HTR-8/SVneo (cell line): ENCODE data around the gene NUAK1.

Source experiments
- DNase-seq: peaks from one replicate; pipeline ENCODE4 v3.0.0; 2011; ENCODE audit warnings: low spot score, mixed read lengths; ENCODE audit not compliant: insufficient read length
- FAIRE-seq: peaks from 2 replicates; lab custom pipeline; 2011; peaks lifted over from hg19 to GRCh38; lab: Jason Lieb, UNC

NUAK1 gene

GRCh38 chr12:106114447-106115068, 24.2 kb downstream of the NUAK1 start:
- no peak for FAIRE-seq
- DNase-seq = no peak

- FAIRE-seq = no peak
- DNase-seq = no peak
Measured at GRCh38 chr12:106113824-106114446, 24.8 kb downstream of the NUAK1 start.

- no peak for DNase-seq
Measured at GRCh38 chr12:106113446-106113823, 25.3 kb downstream of the NUAK1 start.

DNA sequence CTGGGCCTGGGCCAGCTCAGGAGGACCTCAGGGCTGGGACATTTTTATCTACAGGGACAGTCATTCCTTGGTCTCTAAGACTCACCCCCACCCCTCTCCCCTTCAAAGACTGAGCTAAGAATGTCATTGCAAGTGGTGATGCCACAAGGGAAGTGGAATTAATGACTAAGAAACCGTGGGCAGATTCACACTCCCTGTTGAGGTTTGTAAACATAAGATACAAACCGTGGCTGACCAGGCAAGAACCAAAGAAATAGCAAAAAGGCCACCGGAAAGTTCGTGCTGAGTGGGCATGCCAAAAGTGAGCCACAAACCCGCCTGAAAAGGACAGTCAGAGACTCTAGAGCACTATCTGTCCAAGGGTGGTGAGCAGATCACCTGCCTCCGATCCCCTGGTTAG, 25.7 kb downstream of the NUAK1 start:
- FAIRE-seq (no peak), DNase-seq (no peak)

More at GRCh38 chr12:106113446-106113823, 25.3 kb downstream of the NUAK1 start:
- no peak for FAIRE-seq

DNA sequence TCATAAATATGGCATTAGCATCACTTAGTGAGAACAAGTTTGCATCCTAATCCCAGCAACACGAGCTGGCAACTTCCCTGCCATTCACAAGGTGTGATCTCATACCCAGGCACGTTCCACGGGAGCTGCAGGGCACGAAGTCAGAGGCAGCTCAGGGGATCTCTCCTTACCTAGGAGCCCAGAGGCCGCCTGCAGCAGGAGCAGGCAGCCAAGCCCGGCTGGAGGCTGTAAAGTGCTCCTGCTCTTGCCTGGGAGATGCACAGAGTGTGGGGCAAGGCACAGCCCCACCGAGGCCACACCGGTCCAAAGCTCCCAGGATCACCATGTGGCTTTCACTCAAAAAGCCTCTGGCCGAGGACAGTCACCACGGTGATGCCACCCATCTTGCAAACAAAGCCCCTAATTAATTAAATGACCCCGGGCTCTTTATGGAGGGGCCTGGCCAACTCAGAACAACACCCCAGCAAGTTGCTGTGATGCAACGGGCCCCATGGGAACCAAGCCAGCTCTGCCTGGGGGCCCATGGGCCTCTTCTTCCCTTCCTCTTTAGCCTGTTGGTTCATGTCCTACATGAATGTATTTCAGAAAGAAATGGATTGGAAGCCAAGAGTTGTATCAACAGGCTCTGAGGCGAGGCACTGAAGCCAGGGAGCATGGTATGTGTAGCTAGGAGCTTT, 26.5 kb downstream of the NUAK1 start:
- DNase-seq (no peak), FAIRE-seq (no peak)

- FAIRE-seq (no peak), DNase-seq (no peak)
Measured at GRCh38 chr12:106110626-106111300, 28.0 kb downstream of the NUAK1 start.

- FAIRE-seq = no peak
Measured at GRCh38 chr12:106109168-106109910, 29.4 kb downstream of the NUAK1 start.

DNA sequence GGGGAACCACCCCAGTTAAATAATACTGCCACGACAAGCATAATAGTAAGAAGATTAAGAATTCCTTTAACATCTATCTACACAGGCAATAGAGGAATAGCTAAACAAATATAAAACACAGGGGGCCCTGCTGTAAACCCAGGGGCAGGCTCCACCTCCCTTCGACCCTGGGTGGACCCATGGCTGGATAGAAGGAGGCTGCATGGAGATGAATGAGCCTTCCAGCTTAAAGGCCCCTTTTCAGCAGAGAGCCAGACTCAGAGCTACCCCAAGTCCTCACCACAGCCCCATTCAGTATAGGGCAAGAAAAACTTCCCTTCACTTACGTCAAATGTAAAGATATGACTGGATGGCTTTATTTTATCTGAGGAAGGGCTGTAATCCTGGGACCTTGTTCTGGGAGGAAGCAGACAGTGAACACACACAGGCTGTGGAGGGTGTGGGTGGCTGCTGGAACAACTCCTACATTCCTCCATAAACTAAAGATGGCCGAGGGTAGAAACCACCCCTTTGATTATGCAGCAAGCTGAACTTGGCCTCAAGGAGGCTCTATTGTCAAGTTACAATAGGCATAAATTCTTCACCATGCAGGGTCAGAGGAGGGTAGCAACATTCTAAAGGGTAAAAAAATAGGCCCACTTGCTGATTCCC, 30.4 kb downstream of the NUAK1 start:
- DNase-seq (no peak), FAIRE-seq (no peak)

More at GRCh38 chr12:106109168-106109910, 29.4 kb downstream of the NUAK1 start:
- DNase-seq = no peak

DNA sequence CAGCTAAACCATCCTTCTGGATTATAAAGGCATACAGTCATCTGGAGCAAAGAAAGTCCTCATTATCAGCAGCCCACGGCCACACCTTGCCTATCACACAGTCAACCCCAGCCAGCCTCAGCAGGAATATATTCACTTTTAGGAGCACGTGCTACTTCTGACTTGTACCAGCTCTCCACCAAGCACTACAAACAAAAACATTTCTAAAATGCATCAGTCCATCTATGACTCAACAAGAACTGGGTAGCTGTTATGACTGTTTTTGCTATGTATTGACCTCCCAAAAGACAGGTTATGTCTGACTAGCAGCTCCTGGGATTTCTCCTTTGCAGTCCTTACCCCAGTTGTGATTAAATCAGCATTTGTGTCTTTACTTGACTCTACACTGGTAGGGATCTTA, 31.2 kb downstream of the NUAK1 start:
- no peak for DNase-seq
- no peak for FAIRE-seq

GRCh38 chr12:106106892-106107291, 31.9 kb downstream of the NUAK1 start:
- DNase-seq (no peak), FAIRE-seq (no peak)

GRCh38 chr12:106106061-106106566, 32.6 kb downstream of the NUAK1 start:
- FAIRE-seq (no peak), DNase-seq (no peak)

DNA sequence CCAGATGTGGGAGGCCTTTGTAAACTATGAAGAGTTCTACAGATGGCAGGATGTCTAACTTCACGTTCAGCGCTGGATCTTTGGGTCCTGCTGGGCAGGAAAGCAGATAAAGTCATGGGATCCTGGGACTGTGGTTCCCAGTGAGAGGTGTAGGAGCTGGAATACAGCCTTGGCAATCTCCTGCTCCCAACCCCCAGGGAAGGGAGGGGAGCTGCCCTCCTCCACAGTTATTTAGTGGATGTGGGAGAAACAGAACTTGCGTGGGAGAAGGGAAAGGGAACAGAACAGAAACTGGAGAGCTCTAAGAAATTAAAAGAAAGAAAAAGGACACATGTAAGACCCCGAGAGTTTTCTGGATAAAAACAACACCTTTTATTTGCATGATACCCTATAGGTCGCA, 37.0 kb downstream of the NUAK1 start:
- FAIRE-seq (no peak), DNase-seq (no peak)

DNA sequence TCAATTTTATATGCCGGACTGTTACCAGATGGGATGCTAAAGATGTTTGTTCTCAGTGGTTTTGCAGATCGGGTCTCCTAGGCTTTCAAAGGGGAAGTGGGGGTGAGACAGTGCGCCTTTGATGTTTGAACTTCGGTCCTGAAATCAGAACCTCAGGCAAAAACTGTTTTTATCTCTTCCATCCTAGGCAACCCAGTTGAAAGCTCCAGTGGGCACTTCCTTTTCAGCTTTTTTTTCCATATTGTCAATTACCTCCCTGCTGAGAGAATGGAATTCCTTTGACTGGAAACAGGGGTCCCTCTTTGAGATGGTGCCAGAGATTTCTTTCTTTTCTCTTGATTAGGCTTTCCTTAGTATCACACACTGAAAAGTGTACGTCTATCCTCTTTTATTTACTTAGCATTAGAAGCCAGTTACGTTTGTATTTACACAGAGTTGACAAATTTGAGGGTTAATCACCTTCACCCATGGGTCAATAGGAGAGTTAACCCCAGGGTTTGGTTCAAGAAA, 40.0 kb downstream of the NUAK1 start:
- DNase-seq (no peak), FAIRE-seq (no peak)

DNA sequence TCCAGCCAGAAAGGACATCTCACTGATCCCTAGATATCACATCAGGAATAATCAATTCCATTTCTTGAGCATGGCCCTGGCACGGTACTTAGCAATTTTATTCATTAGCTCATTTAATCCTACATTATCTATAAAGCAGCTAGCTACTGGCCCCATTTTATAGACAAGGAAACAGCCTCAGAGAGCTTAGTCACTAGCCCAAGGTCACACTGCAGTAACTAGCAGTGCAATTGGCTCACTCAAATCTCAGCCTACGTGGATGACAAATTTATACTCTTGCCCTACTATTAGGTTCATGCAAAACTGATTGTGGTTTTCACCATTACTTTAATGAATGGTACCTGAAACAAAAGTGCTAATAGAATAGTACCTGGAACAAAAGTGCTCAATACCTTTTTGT, 41.7 kb downstream of the NUAK1 start:
- FAIRE-seq (no peak), DNase-seq (no peak)

DNA sequence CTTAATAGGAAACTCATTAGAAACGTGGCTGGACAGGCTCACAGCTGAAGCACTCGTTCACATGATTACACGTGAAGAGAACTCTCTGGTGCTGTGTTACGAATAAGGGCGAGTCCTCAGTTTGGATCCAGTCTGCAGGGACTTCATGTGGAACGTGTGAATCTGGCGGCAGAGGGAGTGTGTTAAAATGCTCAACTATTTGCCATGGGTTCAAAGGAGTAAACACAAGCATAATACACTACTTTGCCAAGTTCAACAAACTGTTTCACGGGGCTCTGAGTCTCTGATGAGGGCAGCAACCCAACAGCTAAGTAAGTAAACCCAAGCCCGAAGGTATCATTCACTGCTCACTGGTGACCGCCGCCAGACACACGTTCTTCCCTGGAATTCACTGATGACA, 42.4 kb downstream of the NUAK1 start:
- no peak for DNase-seq
- no peak for FAIRE-seq

- DNase-seq (no peak), FAIRE-seq (no peak)
Measured at GRCh38 chr12:106094304-106094703, 44.5 kb downstream of the NUAK1 start.

GRCh38 chr12:106093246-106093645, 45.5 kb downstream of the NUAK1 start:
- DNase-seq (no peak), FAIRE-seq (no peak)

GRCh38 chr12:106091446-106091820, 47.3 kb downstream of the NUAK1 start:
- no peak for DNase-seq
- FAIRE-seq = no peak

DNA sequence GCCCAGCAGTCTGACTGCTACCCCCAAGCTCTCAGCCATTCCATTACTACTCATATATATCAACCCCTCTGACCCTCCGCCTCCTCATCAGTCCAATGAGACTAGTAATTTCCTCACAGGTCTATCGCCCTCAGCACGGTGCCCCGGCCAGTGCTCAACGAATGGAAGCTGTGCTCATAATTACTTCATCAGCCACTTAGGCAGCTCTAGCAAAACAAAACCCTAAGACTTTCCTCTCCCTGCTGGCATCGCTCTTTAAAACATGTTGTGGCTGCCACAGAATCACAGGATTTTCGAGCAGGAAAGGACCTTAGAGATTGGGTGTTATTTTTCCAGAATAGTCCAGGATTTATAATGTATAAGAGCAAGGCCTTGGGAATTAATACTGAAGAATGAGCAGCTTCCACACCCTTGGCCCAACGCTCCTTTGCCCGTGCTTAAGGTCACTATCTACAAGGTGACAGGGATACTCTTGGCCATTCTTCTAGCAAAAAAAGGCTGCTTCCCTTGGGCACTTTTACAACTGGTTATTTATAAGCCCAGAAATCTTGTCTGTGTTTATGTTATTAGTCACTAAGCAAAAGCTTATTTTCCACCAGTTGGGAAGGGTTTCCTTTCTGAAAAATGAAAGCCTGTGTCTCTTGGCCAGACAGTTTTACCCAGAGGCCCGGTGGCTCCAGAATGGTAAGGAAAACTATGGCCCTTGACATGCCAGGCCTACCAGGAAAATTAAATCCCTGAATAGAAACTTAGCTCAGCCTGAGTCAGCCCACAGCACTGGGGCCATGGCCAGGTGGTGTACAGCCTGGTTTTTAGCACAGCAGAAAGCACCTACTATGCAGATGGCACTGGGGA, 47.9 kb downstream of the NUAK1 start:
- DNase-seq (no peak), FAIRE-seq (no peak)
